Measurements from ENCODE around the gene TPRX1.
A peak's percentile ranks its signal among the peaks of the same experiment; 100 is the strongest.
"Not testable (repeated sequence)": the region's sequence is repeated elsewhere in the genome, so short reads cannot be mapped to it uniquely, and the experiment has no call there.

The TPRX1 gene

GRCh38 chr19:47804451-47804850 lies at the start of gene TPRX1:
Gene TPRX1 (minus strand): TSS chr19:47804551. CDS start chr19:47804539, 12 bp downstream.
- not testable (repeated sequence) for DNase-seq

- DNase-seq = no peak
Measured at GRCh38 chr19:47853003-47853402, 48.7 kb upstream of the TPRX1 start.

- DNase-seq = peak in 2 of 4 experiments; percentile 4 to 5
Measured at GRCh38 chr19:47848823-47849473, 44.6 kb upstream of the TPRX1 start.

GRCh38 chr19:47848425-47848822 lies 44.1 kb upstream of the TPRX1 start:
- DNase-seq = no peak

- DNase-seq = no peak
Measured at GRCh38 chr19:47842941-47843340, 38.6 kb upstream of the TPRX1 start.

- no peak for DNase-seq
Measured at GRCh38 chr19:47839913-47840312, 35.6 kb upstream of the TPRX1 start.

- no peak for DNase-seq
Measured at GRCh38 chr19:47839411-47839810, 35.1 kb upstream of the TPRX1 start.

GRCh38 chr19:47836038-47836437 lies 31.7 kb upstream of the TPRX1 start:
- DNase-seq = no peak

- DNase-seq = no peak
Measured at GRCh38 chr19:47832723-47833122, 28.4 kb upstream of the TPRX1 start.

- no peak for DNase-seq
Measured at GRCh38 chr19:47826800-47827199, 22.4 kb upstream of the TPRX1 start.

- DNase-seq = no peak
Measured at GRCh38 chr19:47824396-47824795, 20.0 kb upstream of the TPRX1 start.

GRCh38 chr19:47821460-47822020 lies 17.2 kb upstream of the TPRX1 start, which contains the start of gene CRX:
Gene CRX (plus strand): TSS chr19:47821937. CDS start chr19:47834444, 12,507 bp downstream.
- no peak for DNase-seq

GRCh38 chr19:47820410-47820809 lies 16.1 kb upstream of the TPRX1 start:
- DNase-seq = no peak

- no peak for DNase-seq
Measured at GRCh38 chr19:47819858-47820257, 15.5 kb upstream of the TPRX1 start.

- DNase-seq = not testable (repeated sequence)
Measured at GRCh38 chr19:47818221-47818620, 13.9 kb upstream of the TPRX1 start.

- DNase-seq = not testable (repeated sequence)
Measured at GRCh38 chr19:47816270-47816669, 11.9 kb upstream of the TPRX1 start.

- no peak for DNase-seq
Measured at GRCh38 chr19:47813995-47814328, 9.6 kb upstream of the TPRX1 start.

GRCh38 chr19:47813304-47813994 lies 9.1 kb upstream of the TPRX1 start:
- DNase-seq = peak; percentile 44 to 77 (median 64)

GRCh38 chr19:47806435-47806834 lies 2.1 kb upstream of the TPRX1 start:
- DNase-seq = no peak

- DNase-seq = no peak
Measured at GRCh38 chr19:47805313-47805712, 962 bp upstream of the TPRX1 start.

- DNase-seq = not testable (repeated sequence)
Measured at GRCh38 chr19:47803671-47804070, 680 bp downstream of the TPRX1 start.

GRCh38 chr19:47803148-47803547 lies 1.2 kb downstream of the TPRX1 start:
- DNase-seq = not testable (repeated sequence)

GRCh38 chr19:47802521-47803043 lies 1.8 kb downstream of the TPRX1 start:
- no peak for DNase-seq

- DNase-seq = no peak
Measured at GRCh38 chr19:47801270-47801669, 3.1 kb downstream of the TPRX1 start.
